Osteoblast (primary cell): ENCODE results near the gene HM13. TPM values are rescaled to one million over a fixed set of nuclear protein-coding genes. Genes with fewer than 3 reads are reported as not detected.
A peak's percentile ranks its signal among the peaks of the same experiment; 100 is the strongest.
"Not testable (repeated sequence)": the region's sequence is repeated elsewhere in the genome, so short reads cannot be mapped to it uniquely, and the experiment has no call there.

Experiments used
- DNase-seq: peaks from one replicate; pipeline ENCODE4 v3.0.0; 2011; ENCODE audit warnings: low spot score, mixed read lengths; ENCODE audit not compliant: insufficient read length; ENCODE audit errors: missing footprints
- H2AFZ ChIP-seq: 2 replicates; pipeline ENCODE4 v1.6.0; 2011; ENCODE audit warnings: mild to moderate bottlenecking, low read length
- H3K27ac ChIP-seq: 2 replicates; pipeline ENCODE4 v1.5.1; 2011; ENCODE audit warnings: mild to moderate bottlenecking, low read depth, low read length, moderate library complexity
- H3K27me3 ChIP-seq: 2 replicates; pipeline ENCODE4 v1.6.0; 2012; ENCODE audit warnings: mild to moderate bottlenecking, control low read depth, inconsistent platforms, low read length, moderate library complexity; ENCODE audit not compliant: insufficient read depth
- H3K36me3 ChIP-seq: 2 replicates; pipeline ENCODE4 v1.5.1; 2011; ENCODE audit warnings: mild to moderate bottlenecking, low read length, control low read depth, moderate library complexity; ENCODE audit not compliant: insufficient read depth
- H3K4me1 ChIP-seq: 2 replicates; pipeline ENCODE4 v1.5.1; 2011; ENCODE audit warnings: mild to moderate bottlenecking, low read length, control low read depth, moderate library complexity; ENCODE audit not compliant: insufficient read depth
- H3K4me2 ChIP-seq: 2 replicates; pipeline ENCODE4 v1.6.0; 2011; ENCODE audit warnings: mild to moderate bottlenecking, low read length; ENCODE audit not compliant: insufficient read depth
- H3K4me3 ChIP-seq: fragments of 200-600 bp; sonication (generic); 3 replicates; pipeline ENCODE4 v1.5.1; 2012; ENCODE audit warnings: mild to moderate bottlenecking, low read length, inconsistent platforms; ENCODE audit not compliant: insufficient read depth
- H3K79me2 ChIP-seq: 2 replicates; pipeline ENCODE4 v1.6.0; 2012; ENCODE audit warnings: mild to moderate bottlenecking, low read length, control low read depth, inconsistent platforms; ENCODE audit not compliant: insufficient read depth
- H3K9me3 ChIP-seq: 2 replicates; pipeline ENCODE4 v1.5.1; 2011; ENCODE audit warnings: low read depth, low read length, control low read depth
- H4K20me1 ChIP-seq: 2 replicates; pipeline ENCODE4 v1.6.0; 2012; ENCODE audit warnings: mild to moderate bottlenecking, low read length, control low read depth; ENCODE audit not compliant: insufficient read depth
- total RNA-seq: library from RNA; depleted of rRNA; stranded (reverse); fragments of >200 nt; gene quantifications from 2 replicates; pipeline ENCODE4 v1.2.3, GENCODE V29; 2012
- TF ChIP-seq, protein P1 (sequence below): IDR thresholded peaks from 2 replicates; pipeline ENCODE4 v1.5.1; 2011; ENCODE audit warnings: mild to moderate bottlenecking, low read depth, low read length, moderate library complexity; ENCODE audit errors: extremely low read depth

HM13 gene
- total RNA-seq, 1 donor, result 85.8 TPM

DNA sequence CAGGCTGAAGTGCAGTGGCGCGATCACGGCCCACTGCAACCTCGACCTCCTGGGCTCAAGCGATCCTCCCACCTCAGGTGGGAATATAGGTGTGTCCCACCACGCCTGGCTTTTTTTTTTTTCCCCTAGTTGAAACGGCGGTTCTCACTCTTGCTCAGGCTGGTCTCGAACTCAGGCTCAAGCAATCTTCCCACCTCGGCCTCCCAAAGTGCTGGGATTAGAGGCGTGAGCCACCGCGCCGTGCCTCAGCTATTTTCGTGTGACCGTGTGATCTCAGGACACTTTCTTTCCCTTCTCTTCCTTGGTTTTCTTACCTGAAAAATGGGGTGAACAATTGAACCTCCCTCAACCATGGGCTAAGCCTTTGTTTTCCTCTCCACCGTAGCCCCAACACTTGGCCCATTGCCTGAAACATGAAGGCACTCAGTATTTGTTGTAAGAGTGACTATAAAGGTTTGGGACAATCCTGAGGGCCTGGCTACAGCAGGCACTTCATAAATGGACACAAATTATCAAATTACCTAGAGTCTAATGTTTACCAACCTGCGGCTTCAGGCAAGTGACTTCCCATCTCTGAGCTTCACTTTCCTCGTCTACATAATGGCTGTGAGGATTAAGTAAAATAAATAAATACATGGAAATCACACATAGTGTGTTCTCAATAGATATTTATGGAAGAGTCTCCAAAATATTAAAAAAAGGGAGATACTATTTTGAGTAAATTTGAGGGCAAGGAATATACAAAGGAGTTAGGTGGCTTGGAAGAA is 59.5 kb downstream of the HM13 start:
- H4K20me1 ChIP-seq, result no peaks in the 10 kb centered on the region
- peak overlapping the region; percentile 93 for H3K27ac ChIP-seq
- H3K79me2 ChIP-seq, result peaks cover 3% of the 10 kb centered on the region
- no peak for DNase-seq
- H3K27me3 ChIP-seq, result no peaks in the 10 kb centered on the region
- H3K36me3 ChIP-seq, result peaks cover 4% of the 10 kb centered on the region
- peak overlapping the region; percentile 44 for H2AFZ ChIP-seq
- H3K9me3 ChIP-seq, result no peaks in the 10 kb centered on the region
- peak overlapping the region; percentile 81 for H3K4me3 ChIP-seq
- peaks cover 37% of the 10 kb centered on the region for H3K4me1 ChIP-seq
- H3K4me2 ChIP-seq, result peak overlapping the region; percentile 95
- TF ChIP-seq, protein P1, sequence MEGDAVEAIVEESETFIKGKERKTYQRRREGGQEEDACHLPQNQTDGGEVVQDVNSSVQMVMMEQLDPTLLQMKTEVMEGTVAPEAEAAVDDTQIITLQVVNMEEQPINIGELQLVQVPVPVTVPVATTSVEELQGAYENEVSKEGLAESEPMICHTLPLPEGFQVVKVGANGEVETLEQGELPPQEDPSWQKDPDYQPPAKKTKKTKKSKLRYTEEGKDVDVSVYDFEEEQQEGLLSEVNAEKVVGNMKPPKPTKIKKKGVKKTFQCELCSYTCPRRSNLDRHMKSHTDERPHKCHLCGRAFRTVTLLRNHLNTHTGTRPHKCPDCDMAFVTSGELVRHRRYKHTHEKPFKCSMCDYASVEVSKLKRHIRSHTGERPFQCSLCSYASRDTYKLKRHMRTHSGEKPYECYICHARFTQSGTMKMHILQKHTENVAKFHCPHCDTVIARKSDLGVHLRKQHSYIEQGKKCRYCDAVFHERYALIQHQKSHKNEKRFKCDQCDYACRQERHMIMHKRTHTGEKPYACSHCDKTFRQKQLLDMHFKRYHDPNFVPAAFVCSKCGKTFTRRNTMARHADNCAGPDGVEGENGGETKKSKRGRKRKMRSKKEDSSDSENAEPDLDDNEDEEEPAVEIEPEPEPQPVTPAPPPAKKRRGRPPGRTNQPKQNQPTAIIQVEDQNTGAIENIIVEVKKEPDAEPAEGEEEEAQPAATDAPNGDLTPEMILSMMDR, result no peak

DNA sequence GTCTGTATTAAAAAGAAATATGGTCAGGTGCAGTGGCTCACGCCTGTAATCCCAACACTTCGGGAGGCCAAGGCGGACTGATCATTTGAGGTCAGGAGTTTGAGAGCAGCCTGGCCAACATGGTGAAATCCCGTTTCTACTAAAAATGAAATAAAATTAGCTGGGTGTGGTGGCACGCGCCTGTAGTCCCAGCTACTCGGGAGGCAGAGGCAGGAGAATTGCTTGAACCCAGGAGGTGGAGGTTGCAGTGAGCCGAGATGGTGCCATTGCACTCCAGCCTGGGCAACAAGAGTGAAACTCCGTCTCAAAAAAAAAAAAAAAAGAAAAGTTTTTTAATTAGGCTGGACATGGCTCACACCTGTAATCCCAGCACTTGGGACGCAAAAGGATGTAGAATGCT is 60.7 kb downstream of the HM13 start:
- not testable (repeated sequence) for H3K27ac ChIP-seq, H3K36me3 ChIP-seq, H3K27me3 ChIP-seq, H3K4me3 ChIP-seq, H4K20me1 ChIP-seq, DNase-seq, H2AFZ ChIP-seq, H3K79me2 ChIP-seq, H3K9me3 ChIP-seq, H3K4me2 ChIP-seq
- H3K4me1 ChIP-seq, result peaks cover 25% of the 10 kb centered on the region

DNA sequence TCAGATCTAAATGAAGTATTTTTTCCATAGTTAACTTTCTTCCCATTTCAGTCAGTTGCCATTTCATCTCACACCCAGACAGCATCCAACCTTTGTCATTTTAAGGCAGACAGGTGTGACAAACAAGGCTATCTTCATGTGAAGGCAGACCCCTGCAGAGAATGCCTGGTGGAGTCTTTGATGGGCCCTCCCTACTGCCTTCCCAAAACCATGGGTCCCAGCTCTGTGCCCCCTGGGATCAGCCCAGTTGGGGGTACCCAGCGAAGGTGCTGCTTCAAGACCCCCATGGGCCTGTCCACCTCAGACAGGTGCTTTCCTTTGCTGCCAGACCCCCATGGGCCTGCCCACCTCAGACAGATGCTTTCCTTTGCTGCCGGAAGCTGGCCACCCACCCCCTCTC is 62.5 kb downstream of the HM13 start:
- peaks cover 16% of the 10 kb centered on the region for H3K4me1 ChIP-seq
- H3K27ac ChIP-seq, result no peak overlapping the region
- H3K4me3 ChIP-seq, result no peak overlapping the region
- H4K20me1 ChIP-seq, result no peaks in the 10 kb centered on the region
- H3K9me3 ChIP-seq, result no peaks in the 10 kb centered on the region
- no peak overlapping the region for H2AFZ ChIP-seq
- no peaks in the 10 kb centered on the region for H3K36me3 ChIP-seq
- H3K4me2 ChIP-seq, result no peak overlapping the region
- TF ChIP-seq, protein P1, result no peak
- no peak for DNase-seq
- H3K27me3 ChIP-seq, result no peaks in the 10 kb centered on the region
- H3K79me2 ChIP-seq, result peaks cover 3% of the 10 kb centered on the region

DNA sequence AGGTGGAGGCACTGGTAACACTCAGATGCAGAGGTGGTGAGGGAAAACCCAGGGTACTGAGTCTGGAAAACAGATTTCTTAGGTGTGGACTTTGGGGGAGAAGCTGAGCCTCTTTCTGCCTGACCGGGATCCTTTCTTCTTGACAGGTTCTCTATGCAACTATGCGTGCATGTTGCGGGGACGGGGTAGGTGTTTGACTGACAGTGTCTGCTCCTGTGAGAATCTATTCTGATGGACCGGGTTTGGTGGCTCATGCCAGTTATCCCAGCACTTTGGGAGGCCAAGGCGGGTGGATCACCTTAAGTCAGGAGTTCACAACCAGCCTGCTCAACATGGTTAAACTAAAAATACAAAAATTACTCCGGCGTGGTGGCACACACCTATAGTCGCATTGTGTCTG is 63.0 kb downstream of the HM13 start:
- H3K27me3 ChIP-seq, result no peaks in the 10 kb centered on the region
- no peaks in the 10 kb centered on the region for H3K36me3 ChIP-seq
- no peak for DNase-seq
- peaks cover 14% of the 10 kb centered on the region for H3K4me1 ChIP-seq
- H3K4me3 ChIP-seq, result no peak overlapping the region
- no peak overlapping the region for H3K4me2 ChIP-seq
- peaks cover 3% of the 10 kb centered on the region for H3K79me2 ChIP-seq
- H3K9me3 ChIP-seq, result no peaks in the 10 kb centered on the region
- TF ChIP-seq, protein P1, result no peak
- H4K20me1 ChIP-seq, result no peaks in the 10 kb centered on the region
- H2AFZ ChIP-seq, result no peak overlapping the region
- no peak overlapping the region for H3K27ac ChIP-seq
